Vagina (tissue), 2 donors: ENCODE measurements around the gene PHC2.

ENCODE experiments used
- POLR2A ChIP-seq, 2 donors: fragments of 450-650 bp; IDR thresholded peaks; one replicate each; pipeline ENCODE4 v1.6.1; 2017; ENCODE audit warnings: antibody characterized with exemption in 2 of 2, mild to moderate bottlenecking in 2 of 2, moderate library complexity in 2 of 2
- TF ChIP-seq, protein P1 (sequence below), 3 experiments: fragments of 450-650 bp in 2 of 3; fragments of 200-600 bp in 1 of 3; sonication (generic) in 1 of 3; IDR thresholded peaks; one replicate each; pipeline ENCODE4 v1.5.1; 2017 to 2019; ENCODE audit warnings: antibody characterized with exemption in 3 of 3, mild to moderate bottlenecking in 2 of 3, moderate library complexity in 2 of 3

DNA sequence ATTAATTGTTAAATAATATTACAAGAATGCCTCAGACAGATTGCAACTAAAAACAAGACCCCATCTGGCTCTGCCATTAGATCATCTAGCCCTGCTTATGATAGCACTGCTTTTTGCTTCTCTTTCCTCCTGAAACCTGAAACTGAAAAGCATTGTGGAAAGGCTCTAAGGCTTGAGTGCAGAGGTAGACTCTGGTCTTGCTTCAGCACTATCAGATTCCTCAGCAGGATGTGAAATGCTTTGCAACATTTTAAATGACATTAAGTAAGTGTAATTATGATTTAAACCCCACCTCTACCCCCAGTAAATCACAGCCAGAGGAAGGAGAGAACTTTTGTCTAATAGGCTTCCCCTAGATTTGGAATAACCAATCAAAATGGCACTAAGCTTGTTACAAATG is 32.9 kb downstream of the PHC2 start:
- TF ChIP-seq, protein P1, sequence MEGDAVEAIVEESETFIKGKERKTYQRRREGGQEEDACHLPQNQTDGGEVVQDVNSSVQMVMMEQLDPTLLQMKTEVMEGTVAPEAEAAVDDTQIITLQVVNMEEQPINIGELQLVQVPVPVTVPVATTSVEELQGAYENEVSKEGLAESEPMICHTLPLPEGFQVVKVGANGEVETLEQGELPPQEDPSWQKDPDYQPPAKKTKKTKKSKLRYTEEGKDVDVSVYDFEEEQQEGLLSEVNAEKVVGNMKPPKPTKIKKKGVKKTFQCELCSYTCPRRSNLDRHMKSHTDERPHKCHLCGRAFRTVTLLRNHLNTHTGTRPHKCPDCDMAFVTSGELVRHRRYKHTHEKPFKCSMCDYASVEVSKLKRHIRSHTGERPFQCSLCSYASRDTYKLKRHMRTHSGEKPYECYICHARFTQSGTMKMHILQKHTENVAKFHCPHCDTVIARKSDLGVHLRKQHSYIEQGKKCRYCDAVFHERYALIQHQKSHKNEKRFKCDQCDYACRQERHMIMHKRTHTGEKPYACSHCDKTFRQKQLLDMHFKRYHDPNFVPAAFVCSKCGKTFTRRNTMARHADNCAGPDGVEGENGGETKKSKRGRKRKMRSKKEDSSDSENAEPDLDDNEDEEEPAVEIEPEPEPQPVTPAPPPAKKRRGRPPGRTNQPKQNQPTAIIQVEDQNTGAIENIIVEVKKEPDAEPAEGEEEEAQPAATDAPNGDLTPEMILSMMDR (IDR thresholded peaks at IDR 0.05), result no peak
- no peak for TF ChIP-seq POLR2A (IDR thresholded peaks at IDR 0.05)
